ENCODE measurements around the gene NECTIN3.

NECTIN3 gene

DNA sequence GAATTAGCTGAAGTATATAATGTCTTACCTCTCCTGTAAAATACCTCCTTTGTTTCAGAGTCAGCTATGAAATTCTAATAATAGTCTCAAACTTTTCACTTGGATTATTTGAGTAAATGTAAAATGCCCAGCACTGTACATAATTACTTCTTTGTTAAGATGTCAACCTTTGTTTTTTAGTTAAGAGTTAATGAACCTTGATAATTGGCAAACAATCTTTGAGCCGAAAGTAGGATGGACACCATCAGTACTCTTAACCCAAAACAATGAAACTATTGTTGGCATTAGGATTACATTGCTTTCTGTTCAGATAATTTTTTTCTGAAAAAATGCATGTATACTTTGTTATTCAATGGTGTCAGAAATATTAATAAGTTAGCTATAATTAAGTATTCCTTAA is 3.0 kb upstream of the NECTIN3 start:
- DNase-seq (ENCODE audit: low spot score), result no peak
- TF ChIP-seq, protein P1, sequence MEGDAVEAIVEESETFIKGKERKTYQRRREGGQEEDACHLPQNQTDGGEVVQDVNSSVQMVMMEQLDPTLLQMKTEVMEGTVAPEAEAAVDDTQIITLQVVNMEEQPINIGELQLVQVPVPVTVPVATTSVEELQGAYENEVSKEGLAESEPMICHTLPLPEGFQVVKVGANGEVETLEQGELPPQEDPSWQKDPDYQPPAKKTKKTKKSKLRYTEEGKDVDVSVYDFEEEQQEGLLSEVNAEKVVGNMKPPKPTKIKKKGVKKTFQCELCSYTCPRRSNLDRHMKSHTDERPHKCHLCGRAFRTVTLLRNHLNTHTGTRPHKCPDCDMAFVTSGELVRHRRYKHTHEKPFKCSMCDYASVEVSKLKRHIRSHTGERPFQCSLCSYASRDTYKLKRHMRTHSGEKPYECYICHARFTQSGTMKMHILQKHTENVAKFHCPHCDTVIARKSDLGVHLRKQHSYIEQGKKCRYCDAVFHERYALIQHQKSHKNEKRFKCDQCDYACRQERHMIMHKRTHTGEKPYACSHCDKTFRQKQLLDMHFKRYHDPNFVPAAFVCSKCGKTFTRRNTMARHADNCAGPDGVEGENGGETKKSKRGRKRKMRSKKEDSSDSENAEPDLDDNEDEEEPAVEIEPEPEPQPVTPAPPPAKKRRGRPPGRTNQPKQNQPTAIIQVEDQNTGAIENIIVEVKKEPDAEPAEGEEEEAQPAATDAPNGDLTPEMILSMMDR (IDR thresholded peaks at IDR 0.05; ENCODE audit: borderline replicate concordance, control extremely low read depth, extremely low read depth, insufficient read depth, missing control alignments), result no peak
- in situ Hi-C loops (cut with MboI; ENCODE audit: low sequenced_read_pairs, unreplicated experiment), result no loop called here

DNA sequence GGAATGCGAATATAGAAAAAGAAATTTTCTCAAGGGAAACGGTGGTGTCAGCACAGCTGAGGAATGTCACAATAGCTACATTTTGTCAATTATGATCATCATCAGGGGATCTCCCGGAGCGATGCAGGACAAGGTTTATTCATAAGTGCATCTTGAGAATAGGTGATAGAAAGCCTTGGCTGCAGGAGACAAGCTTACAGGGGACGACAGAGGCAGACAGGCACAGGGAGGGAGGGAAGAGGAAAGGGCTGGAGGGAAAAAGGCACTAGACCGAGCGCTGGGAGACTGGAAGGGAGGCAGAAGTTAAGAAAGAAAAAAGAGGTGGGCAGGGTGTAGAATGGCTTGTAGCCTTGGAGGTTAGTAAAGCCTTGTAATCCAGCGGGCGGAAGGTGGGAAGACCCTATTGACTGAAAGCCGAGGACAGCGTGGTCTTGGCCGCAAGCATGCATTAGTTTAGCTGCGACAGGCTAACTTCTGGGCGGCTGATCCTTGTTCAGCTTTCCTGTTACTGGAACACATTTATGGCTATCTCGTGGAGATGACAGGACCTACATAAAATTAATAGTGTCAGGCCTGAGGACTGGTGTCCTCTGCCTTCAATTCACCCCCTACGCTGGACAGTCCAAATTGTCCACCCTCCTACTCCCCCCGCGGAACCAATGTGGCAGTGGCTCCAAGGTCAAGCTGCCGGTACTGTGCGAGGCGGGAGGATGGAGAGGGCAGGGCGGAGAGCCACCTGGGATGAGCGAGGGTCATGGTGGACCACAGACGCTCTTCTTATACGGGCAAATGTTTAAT is 1.4 kb upstream of the NECTIN3 start:
- DNase-seq (ENCODE audit: low spot score), result no peak
- in situ Hi-C loops (cut with MboI; ENCODE audit: low sequenced_read_pairs, unreplicated experiment), result no loop called here
- TF ChIP-seq, protein P1 (IDR thresholded peaks at IDR 0.05; ENCODE audit: borderline replicate concordance, control extremely low read depth, extremely low read depth, insufficient read depth, missing control alignments), result no peak

DNA sequence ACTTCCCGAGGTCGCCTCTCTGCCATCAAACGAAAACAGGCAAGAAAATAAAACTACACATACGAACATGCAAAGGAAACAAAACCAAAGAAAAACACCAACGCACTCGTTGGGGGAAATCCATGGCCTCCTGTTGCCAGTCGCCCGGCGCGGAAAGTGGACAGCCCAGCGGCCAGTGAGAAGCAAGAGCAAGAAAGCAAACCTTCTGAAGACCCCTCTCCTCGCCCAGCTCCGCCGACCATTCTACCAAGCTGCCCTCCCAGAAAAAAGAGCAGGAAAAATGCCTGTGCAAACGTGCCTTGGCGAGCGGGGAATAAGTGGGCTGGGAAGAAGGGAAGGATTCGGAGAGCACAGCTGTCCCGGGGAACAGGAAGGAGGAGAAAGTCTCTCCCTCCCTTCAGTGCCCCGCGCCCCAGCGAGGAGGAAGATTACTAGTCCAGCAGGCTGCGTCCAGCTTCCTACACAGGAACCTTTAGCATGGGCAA is 802 bp upstream of the NECTIN3 start:
- in situ Hi-C loops (cut with MboI; ENCODE audit: low sequenced_read_pairs, unreplicated experiment), result no loop called here
- TF ChIP-seq, protein P1 (IDR thresholded peaks at IDR 0.05; ENCODE audit: borderline replicate concordance, control extremely low read depth, extremely low read depth, insufficient read depth, missing control alignments), result no peak
- DNase-seq (ENCODE audit: low spot score), result peak; percentile 15

DNA sequence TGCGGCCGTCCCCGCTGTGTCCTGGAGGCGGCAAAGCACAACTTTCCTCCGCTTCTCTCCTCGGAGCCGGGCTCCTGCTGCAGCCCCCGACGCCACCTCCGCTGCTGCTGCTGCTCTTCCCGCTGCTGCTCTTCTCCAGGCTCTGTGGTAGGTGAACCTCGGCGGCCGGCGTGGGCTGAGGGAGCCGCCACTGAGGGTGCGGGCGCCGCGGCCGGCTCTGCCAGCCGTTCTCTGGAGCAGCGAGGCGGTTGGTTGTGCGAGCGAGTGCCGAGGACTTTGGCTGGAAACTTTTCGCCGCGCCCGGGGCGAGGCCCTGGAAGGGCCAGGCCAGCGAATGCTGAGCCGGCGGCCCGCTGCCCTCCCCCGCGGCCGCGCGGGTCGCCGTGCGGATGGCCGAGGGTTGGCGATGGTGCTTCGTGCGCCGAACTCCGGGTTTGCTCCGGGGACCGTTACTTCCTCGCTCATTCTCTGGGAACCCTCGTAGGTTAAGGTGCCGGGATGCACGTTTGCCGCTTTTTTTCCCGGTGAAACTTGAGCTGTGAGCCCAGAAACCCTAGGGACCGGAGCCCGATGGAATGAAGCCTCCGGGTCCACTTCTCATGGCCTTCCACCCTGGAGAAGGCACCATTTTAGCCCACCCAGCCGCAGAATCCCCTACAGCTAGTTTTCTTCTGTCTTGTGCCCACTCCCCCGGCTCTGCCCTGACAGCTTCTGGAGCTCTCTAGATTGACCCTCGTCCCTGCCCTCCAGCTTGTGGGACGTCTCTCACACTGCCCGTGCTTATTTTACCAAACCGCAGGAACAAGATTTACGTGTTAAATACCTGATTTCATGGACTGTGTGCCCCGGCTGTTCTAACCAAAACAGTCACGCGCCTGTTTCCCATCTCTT is 660 bp downstream of the NECTIN3 start:
- TF ChIP-seq, protein P1 (IDR thresholded peaks at IDR 0.05; ENCODE audit: borderline replicate concordance, control extremely low read depth, extremely low read depth, insufficient read depth, missing control alignments), result no peak
- peak; percentile 36 for DNase-seq (ENCODE audit: low spot score)
- in situ Hi-C loops (cut with MboI; ENCODE audit: low sequenced_read_pairs, unreplicated experiment), result no loop called here

DNA sequence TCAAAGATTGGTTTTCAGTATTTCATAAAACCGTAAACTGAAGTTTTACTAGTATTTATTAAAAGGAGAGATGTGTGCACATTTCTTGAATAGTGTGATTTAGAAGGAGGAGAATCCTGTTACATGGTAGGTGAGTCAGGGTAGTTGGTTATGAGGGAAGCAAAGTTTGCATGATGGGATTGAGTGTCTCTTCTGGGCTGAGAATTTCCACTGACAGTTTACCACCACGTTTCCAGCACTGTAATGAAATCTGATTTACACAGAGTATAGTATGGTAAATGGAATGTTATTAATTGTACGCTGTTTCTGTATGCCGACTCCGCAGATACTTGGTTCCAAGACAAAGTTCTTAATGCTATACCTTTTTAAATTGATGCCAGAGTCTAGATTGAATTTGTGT is 1.6 kb downstream of the NECTIN3 start:
- TF ChIP-seq, protein P1 (IDR thresholded peaks at IDR 0.05; ENCODE audit: borderline replicate concordance, control extremely low read depth, extremely low read depth, insufficient read depth, missing control alignments), result no peak
- in situ Hi-C loops (cut with MboI; ENCODE audit: low sequenced_read_pairs, unreplicated experiment), result no loop called here
- no peak for DNase-seq (ENCODE audit: low spot score)

DNA sequence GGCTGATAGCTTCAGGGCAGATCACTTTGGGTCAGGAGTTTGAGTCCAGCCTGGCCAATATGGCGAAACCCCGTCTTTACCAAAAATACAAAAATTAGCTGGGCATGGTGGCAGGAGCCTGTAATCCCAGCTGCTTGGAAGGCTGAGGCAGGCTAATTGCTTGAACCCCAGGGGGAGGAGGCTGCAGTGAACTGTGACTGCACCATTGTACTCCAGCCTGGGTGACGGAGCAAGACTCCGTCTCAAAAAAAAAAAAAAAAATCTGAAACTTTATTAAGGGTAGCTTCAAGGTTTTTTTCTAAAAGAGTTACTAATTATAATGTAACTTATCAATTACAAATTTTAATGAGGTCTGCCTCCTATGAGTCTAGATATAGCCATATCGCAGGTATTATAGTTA is 5.1 kb downstream of the NECTIN3 start:
- TF ChIP-seq, protein P1 (IDR thresholded peaks at IDR 0.05; ENCODE audit: borderline replicate concordance, control extremely low read depth, extremely low read depth, insufficient read depth, missing control alignments), result no peak
- in situ Hi-C loops (cut with MboI; ENCODE audit: low sequenced_read_pairs, unreplicated experiment), result no loop called here
- no peak for DNase-seq (ENCODE audit: low spot score)
